CD4-positive, alpha-beta T cell treated with Interleukin-6 for 4 hours (primary cell): ENCODE data around the gene DOP1B.
"Not testable (repeated sequence)": the region's sequence is repeated elsewhere in the genome, so short reads cannot be mapped to it uniquely, and the experiment has no call there.

Source experiments
- DNase-seq: peaks from one replicate; pipeline ENCODE4 v3.0.0-alpha.2; 2020; ENCODE audit warnings: mixed read lengths

The DOP1B gene

DNA sequence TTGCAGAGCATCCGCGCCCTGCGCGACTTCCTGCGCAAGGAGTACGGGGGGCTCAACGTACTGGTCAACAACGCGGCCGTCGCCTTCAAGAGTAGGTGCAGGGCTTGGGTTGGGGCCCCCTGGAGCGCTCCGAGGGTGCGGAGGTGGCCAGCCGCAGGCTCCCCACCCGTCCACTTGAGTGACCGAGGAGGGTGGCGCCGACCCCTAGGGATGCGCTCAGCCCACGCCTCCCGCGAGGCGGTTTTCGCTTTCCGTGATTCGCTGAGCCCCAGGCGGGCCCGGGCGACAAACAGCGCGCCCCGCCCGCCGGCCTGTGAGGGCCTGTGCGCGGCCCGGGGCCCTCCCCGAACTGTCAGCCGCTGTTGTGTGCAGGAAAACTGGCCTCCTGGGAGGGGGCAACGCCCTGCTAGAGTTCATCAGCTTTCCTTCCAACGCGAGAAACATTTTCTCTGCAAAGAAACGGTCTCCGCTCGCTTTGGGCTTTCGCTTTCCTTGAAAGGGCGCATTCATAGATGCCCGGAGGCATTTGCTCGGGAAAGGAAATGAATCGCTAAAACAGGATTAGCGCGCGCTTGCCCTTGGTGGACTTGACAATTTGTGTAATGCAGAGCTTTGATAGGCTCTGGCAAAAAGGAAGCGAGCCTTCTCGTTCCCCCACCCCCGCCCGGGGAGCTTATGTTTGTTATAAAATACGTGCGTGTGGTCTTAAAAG lies 21.1 kb upstream of the DOP1B start:
- DNase-seq, result peak; percentile 68

DNA sequence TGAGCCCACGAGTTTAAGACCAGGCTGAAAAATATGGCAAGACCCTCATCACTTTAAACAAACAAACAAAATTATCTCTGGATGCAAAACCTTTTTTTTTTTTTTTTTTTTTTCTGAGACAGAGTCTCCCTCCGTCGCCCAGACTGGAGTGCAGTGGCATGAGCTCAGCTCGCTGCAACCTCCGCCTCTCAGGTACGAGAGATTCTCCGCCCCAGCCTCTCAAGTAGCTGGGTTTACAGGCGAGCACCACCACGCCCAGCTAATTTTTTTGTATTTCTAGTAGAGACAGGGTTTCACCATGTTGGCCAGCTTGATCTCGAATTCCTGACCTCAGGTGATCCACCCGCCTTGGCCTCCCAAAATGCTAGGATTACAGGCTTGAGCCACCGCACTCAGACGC lies 16.8 kb upstream of the DOP1B start:
- DNase-seq, result not testable (repeated sequence)

DNA sequence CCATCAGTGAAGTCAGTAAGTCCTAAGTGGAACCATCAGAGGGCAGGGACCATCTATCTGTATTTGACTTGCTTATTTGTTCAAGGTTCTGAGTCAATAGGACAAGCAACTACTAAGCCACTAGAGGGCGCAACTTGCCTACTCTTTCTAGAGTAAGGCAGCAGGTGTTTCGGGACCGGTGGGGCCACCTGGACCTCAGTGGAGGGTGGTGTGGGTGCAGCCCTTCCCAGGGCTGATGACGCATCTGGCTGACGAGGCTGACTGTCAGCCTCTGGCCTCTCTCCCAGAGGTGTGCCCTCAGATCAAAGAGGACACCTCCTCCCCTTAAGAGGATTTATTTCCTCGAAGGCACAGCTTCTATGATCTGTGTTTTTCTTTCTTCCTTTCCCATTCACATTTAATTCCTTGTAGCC lies 15.1 kb upstream of the DOP1B start:
- peak; percentile 94 for DNase-seq

DNA sequence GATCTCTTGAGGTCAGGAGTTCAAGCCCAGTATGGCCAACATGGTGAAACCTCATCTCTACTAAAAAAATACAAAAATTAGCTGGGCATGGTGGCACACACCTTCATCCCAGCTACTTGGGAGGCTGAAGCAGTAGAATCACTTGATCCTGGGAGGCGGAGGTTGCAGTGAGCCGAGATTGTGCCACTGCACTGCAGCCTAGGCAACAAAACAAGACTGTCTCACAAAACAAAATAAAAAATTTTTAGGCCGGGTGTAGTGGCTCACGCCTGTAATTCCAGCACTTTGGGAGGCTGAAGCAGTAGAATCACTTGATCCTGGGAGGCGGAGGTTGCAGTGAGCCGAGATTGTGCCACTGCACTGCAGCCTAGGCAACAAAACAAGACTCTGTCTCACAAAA lies 12.4 kb upstream of the DOP1B start:
- not testable (repeated sequence) for DNase-seq

DNA sequence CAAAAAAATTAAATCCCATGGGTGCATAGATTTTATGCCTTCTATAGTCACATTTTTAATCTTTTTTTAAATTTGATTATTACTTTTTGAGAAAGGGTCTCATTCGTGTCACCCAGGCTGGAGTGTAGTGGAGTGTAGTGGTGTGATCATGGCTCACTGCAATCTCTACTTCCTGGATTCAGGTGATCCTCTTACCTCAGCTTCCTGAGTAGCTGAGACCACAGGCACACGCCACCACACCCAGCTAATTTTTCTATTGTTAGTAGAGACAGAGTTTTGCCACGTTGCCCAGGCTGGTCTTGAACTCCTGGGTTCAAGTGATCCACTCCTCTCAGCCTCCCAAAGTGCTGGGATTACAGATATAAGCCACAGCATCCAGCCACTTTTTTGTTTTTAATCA lies 11.4 kb upstream of the DOP1B start:
- peak; percentile 54 for DNase-seq

DNA sequence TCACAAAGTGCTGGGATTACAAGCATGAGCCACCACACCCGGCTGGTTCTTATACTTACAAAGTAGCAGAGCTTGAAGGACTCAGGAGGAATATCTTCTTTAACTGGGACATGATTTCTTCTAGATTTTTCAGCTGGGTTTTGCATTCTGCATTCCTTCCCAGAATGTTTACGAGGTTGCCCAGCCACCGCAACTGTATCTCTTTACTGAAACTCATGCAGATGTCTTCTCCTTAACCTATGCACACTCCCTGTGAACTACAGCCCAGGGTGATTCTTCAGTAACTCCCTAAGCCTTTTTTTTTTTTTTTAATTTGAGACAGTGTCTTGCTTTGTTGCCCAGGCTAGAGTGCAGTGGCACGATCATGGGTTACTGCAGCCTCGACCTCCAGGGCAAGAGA lies 8.7 kb upstream of the DOP1B start:
- no peak for DNase-seq

DNA sequence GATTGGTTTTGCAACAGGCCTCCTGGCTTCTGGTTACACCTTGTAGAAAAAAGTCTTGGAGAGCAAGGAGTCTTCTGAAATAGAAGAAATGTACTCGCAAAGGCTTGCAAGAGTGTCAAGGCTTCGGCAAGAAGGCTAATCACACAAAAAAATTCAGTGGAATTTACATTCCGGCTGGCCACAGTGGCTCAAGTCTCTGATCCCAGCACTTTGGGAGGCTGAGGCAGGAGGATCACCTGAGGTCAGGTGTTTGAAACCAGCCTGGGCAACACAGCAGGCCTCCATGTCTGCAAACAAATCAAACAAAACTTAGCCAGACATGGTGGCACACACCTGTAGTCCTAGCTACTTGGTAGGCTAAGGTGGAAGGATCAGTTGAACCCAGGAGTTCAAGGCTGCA lies 7.7 kb upstream of the DOP1B start:
- no peak for DNase-seq

DNA sequence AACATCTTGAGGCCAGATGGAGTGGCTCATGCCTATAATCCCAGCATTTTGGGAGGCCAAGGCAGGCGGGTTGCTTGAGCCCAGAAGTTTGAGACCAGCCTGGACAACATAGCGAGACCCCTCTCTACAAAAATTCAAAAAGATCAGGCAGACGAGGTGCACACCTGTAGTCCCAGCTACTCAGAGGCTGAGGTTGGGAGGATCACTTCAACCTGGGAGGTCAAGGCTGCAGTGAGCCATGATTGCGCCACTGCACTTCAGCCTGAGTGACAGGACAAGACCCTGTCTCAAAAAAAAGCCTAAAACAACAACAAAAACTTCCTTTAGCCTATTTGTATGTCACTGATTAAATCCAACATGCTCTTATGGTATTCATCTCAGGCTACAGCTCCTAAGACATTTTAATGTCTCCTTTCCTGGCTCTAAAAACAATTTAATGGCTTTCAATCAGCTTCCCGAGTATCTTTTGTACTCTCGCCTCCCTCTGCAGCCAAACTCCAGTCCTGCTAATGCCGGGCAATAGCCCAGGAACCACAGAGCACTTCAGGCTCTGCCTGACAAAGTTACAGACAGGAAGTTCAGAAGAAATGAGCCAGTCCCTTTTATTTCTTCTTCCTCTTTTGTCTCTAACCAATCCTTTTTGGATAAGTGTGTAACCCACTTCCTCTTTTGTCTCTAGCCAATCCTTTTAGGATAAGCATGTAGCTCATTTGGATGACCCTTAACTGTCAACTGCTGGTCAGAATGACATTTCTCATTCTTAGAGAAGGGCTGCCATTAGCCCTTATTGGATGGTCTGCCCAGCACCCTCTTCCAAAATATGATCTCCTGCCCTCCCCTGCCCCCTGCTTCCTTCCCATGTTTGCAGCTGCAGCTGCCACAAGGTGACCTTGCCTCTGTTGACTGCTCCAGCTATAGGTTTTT lies 6.6 kb upstream of the DOP1B start:
- DNase-seq, result peak; percentile 16

DNA sequence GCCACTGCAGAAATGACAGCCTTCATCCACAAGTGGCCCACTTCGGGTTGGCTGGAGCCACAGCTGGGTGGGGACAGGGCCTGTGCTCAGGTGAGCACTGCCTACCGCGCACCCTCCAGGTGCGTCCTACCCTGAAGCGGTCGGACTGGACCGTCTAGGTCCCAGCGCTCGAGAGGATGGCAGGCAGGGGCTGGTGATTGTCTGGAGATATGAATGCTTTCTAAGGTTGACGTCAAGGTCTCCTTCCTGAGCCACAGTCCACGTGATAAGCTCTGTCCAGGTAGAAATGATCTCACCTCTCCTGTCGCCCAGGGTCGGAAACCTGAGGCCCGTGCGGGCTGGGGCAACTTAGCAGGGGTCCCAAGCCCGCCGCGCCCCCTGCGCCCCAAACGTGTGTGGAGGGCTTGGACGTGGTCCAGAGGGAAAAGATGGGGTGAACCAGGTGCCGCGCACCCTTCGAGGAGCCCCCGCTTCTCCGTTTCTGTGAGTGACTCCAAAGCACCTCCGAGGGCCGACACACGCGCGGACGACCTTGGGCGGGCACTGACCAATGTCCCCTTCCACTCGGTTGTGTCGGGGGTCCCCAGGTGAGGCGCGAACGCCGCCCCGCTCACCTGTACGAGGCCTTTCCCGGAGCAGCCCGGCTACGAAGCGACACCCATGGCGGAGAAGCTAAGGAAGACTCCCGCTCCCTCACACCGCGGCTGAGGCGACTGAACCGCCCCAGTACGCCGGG lies 853 bp upstream of the DOP1B start:
- DNase-seq, result peak; percentile 15

DNA sequence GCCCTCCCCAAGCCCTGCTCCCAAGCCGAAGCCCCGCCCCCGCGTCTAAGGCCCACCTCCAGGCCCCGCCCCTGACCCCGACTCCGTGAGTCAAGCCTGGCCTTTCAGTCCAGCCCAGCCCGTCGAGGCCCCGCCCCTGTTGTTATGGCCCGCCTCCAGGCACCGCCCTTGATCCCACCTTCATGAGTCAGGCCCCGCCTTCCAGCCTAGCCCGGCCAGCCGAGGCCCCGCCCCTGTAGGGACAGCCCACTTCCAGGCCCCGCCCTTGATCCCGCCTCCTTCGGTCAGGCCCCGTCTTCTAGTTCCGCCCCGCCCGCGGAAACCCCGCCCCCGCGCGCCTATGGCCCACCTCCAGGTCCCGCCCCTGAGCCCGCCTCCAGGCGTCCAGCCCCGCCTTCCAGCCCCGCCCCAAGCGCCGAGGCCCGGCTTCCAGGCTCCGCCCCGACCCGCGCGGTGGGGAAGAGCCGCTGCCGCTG lies 247 bp upstream of the DOP1B start:
- peak; percentile 100 for DNase-seq

DNA sequence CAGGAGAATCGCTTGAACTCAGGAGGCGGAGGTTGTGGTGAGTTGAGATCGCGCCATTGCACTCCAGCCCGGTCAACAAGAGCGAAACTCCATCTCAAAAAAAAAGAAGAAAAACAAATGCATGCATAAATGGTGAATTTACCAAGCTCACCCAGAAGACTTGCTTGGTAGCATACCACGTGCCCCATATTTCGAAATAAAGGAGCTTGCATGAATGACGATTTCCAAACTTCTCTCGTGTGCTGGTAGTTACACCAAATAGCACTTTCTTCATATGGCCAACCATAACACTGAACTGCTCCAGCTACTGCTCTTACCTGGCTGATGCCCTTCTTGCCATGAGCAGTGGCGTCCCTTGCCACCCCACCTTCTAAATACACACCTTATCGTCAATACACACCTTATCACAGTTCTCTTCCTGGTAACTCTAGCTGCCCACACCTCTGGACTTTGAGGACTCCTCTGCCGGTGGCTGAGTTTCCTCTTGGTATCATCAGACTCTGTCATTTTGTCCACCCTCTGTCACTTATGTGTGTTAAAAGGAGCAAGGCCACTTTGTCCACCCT lies 2.8 kb downstream of the DOP1B start:
- no peak for DNase-seq

DNA sequence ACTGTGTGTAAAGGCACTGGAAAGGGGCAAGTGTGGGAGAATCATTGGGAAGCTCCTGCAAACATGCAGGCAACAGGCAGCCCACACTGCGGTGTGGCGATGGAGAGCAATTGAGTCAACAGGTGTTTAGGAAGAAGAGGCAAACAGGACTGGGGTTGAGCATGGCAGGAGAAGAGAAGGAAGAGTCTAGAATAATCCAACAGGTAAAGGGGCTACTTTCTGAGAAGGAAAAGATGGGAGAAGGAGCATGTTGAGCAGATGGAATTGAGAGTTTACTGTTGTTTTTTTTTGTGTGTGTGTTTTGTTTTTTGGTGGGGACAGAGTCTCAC lies 4.2 kb downstream of the DOP1B start:
- DNase-seq, result no peak

DNA sequence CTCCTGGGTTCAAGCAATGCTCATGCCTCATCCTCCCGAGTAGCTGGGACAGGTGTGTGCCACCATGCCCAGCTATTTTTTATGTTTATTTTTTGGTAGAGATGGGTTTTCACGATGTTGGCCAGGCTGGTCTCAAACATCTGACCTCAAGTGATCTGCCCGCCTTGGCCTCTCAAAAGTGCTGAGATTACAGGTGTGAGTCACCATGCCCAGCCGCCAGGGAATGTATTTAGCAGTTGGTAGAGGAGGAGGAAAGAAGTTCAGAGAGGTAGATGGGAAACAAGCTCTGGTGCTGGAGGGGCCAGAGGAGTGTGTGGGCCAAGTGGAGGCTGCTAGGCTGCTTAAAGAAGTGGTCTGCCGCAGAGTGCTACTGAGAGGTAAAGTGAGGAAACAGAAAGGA lies 6.0 kb downstream of the DOP1B start:
- no peak for DNase-seq

DNA sequence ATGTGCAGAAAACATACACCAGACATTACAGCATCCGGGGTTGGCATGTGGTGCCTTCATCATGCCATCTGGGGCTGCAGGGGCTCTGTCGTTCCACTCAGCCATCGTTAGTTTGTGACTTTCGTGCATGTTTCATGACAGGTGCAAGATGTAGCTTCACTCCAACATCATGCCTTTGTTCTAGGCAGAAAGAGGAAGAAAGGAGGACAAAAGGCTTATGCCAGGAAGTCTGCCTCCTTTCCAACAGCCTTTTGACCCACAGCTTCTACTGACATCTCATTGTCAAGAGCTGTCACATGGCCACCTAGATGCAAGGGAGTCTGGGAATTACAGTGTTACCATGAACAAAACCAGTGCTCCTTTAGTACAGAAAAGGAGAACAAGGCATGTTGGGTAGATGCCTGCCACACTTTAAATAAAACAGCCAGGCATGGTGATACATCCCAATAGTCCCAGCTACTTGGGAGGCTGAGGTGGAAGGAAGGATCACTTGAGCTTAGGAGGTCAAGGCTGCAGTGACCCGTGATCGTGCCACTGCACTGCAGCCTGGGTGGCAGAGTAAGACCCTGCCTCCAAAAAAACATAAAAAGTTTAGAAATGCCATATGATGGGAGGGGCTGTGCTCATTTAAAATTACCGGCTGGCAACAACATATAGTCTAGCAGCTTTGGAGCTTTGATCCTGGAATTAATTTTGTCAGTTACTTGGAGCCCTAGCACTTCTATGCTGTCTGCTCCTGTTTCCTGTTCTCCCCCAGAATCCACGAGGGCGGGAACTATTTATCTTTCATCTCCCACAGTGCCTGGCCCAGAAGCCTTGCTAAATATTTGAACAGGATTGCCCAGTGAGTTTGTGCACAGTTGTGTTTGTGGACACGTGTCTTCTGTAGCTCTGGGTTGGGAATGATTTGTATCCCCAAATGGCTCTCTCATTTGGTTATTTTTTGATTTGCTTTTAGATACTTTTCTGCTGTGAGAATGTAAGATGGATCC lies 7.4 kb downstream of the DOP1B start:
- DNase-seq, result no peak

DNA sequence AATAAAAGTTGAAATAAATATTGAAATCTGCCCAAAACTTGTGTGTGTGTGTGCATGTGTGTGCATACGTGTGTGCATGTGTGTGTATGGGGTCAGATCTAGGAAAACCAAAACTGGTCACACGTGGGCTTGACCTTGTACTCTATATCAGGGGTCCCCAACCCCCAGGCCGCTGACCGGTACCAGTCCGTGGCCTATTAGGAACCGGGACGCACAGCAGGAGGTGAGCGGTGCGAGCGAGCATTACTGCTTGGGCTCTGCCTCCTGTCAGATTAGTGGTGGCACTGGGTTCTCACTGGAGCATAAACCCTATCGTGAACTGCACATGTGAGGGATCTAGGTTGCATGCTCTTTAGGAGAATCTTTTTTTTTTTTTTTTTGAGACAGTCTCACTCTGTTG lies 8.7 kb downstream of the DOP1B start:
- no peak for DNase-seq

DNA sequence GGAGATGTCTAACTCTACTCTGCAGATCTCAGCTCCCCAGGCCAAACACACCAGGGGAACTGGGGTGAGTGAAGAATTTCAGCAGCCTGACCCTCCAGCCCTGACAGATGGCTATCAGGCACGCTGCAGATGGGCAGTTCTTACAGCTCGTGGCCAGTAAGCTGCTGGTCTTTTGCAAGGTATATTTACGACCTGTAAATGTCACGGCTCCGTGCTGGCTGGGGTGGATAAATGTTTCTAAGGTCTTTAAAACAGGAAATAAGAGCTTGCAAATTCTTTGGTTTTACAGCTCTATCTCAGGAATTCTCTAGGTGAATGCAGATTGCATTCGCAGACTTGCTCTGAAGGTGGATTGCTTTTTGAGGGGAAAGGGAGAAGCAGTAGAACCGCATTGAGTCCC lies 10.1 kb downstream of the DOP1B start:
- DNase-seq, result no peak

DNA sequence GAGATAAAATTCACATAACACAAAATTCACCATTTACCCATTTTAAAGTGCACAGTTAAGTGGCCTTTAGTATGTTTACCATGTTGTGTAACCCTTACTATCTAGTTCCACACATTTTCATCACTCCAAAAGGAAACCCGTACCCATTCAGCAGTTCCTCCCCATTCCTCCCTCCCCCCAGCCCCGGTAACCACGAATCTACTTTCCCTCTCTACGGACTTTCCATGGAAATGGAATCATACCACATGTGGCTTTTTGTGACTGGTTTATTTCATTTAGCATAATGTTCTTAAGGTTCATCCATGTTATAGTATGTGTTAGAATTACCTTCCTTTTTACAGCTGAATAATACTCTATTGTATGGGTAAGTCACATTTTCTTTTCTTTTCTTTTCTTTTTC lies 10.9 kb downstream of the DOP1B start:
- DNase-seq, result no peak

DNA sequence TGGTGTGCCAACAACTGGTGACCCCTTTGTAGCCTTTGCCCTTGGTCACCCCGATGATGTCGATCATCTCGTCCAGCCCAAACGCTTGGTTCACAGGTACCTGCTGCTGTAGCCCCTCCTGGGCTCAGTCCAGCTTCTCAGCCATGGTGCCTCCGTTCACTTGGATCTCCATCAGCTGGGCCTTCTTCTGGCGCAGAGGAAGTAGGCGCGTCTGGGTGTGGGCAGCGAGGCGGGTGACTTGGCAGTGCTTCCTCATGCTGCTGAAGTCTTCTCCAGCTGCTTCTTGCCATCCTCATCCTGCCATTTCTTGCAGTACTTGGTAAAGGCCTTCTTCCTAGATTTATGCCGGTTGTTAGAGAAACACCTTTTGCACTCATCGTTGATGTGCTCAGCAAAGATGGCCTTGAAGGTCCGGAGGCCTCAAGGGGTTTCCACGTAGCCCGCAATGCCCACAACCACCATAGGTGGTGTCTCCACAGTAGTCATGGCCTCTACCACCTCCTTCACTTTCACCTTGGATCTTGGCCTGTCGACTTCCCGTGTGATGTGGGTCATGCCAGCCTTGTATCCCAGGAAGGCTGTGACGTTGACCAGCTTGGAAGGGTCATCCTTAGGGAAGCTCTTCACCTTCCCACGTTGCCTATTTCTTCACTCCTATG lies 13.0 kb downstream of the DOP1B start:
- DNase-seq, result no peak

DNA sequence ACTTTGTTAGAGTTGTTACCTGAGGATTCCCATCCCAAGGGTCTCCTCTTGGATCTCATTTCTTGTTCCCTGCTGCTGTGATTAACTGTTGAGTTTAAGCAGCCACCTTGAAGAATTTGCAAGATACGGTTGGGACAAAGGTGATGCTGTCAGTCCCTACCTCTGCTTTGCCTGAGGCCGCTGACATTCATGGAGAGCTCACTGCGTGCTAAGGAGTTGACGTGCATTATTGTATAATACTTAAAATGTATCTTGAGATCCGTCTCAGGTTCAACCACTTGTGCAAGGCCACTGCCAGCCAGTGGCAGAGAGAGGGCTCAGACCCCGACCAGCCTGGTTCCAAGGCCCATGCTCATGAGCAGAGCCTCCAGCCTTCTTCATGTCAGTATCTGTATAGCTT lies 14.2 kb downstream of the DOP1B start:
- DNase-seq, result no peak

DNA sequence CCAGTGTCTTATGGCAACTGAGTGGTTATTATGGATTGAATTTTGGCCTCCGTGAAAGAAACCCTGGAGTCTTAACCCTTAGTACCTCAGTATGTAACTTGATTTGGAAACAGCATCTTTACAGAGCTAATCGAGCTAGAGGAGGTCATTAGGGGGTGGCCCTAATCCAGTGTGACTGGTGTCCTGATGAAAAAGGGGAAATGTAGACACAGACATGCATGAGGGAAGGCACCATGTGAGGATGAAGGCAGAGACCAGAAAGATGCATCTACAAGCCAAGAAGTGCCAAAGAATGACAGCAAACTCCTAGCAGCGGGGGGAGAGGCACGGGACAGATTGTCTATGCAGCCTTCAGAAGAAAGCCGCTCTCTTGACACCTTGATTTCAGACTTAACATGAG lies 14.7 kb downstream of the DOP1B start:
- DNase-seq, result no peak

DNA sequence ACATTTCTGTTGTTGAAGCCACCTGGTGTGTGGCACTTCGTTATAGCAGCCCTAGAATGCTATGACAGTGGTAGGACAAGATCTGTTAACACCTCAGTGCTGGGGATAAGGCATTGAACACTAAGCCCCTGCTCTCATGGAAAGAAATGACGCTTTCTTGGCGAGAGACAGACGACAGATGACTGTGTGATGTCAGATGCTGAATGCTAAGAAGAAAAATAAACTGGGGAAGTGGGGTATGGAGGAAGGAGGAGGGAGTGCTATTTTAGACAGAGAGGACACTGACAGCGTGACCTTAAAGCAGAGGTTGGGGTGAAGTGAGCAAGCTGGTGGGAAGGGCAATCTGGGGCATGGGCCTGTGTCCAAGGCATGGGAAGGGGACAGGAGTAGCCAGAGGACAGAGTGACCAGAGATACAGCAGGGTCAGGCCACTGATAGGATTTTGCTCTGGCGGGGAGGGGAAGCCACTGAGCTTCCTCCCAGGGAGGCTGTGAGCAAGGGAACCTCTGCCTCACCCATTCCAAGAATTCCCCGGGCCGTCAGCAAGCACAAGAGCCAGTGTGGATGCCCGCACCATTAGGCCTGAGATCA lies 15.2 kb downstream of the DOP1B start:
- DNase-seq, result no peak
